GM21737 (cell line): ENCODE results near the gene TNFSF10.
A peak's percentile ranks its signal among the peaks of the same experiment; 100 is the strongest.
"Not testable (repeated sequence)": the region's sequence is repeated elsewhere in the genome, so short reads cannot be mapped to it uniquely, and the experiment has no call there.

ENCODE experiments used
- ATAC-seq: cut with Tn5 transposase; IDR thresholded peaks from one replicate; pipeline ENCODE4 v1.9.1; 2021; ENCODE audit warnings: mild to moderate bottlenecking, moderate library complexity; ENCODE audit not compliant: unreplicated experiment

Gene TNFSF10

GRCh38 chr3:172518929-172519640 lies 4.1 kb downstream of the TNFSF10 start:
- no peak for ATAC-seq

GRCh38 chr3:172517859-172518466 lies 5.3 kb downstream of the TNFSF10 start:
- no peak for ATAC-seq

- ATAC-seq: no peak
These were observed 6.7 kb downstream of the TNFSF10 start for GRCh38 chr3:172516318-172517214.

GRCh38 chr3:172515130-172515918 lies 7.9 kb downstream of the TNFSF10 start:
- no peak for ATAC-seq

- ATAC-seq: no peak
These were observed 8.6 kb downstream of the TNFSF10 start for GRCh38 chr3:172514678-172515077.

GRCh38 chr3:172513488-172513887 lies 9.7 kb downstream of the TNFSF10 start:
- no peak for ATAC-seq

GRCh38 chr3:172511783-172512762 lies 11.2 kb downstream of the TNFSF10 start:
- ATAC-seq: peak; percentile 63

- ATAC-seq: no peak
These were observed 17.1 kb downstream of the TNFSF10 start for GRCh38 chr3:172506094-172506493.

- no peak for ATAC-seq
These were observed 21.7 kb downstream of the TNFSF10 start for GRCh38 chr3:172501540-172501939.

- ATAC-seq: not testable (repeated sequence)
These were observed 33.0 kb downstream of the TNFSF10 start for GRCh38 chr3:172490198-172490669.

- no peak for ATAC-seq
These were observed 45.1 kb downstream of the TNFSF10 start for GRCh38 chr3:172478116-172478515.

GRCh38 chr3:172476347-172476746 lies 46.9 kb downstream of the TNFSF10 start:
- no peak for ATAC-seq

GRCh38 chr3:172475703-172476102 lies 47.5 kb downstream of the TNFSF10 start:
- ATAC-seq: no peak

GRCh38 chr3:172471903-172472302 lies 51.3 kb downstream of the TNFSF10 start:
- no peak for ATAC-seq

- ATAC-seq: no peak
These were observed 52.6 kb downstream of the TNFSF10 start for GRCh38 chr3:172470588-172470987.

- no peak for ATAC-seq
These were observed 55.9 kb downstream of the TNFSF10 start for GRCh38 chr3:172467170-172467824.

- ATAC-seq: no peak
These were observed 56.6 kb downstream of the TNFSF10 start for GRCh38 chr3:172466553-172467130.

- ATAC-seq: no peak
These were observed 57.9 kb downstream of the TNFSF10 start for GRCh38 chr3:172465281-172465680.

GRCh38 chr3:172464306-172464705 lies 58.9 kb downstream of the TNFSF10 start:
- ATAC-seq: no peak
